Muscle layer of duodenum (tissue), 2 donors: ENCODE results near the gene TMA7.

Experiments
- H3K27ac ChIP-seq: one replicate; pipeline ENCODE4 v1.7.0; 2013; ENCODE audit warnings: mild to moderate bottlenecking, low read length
- H3K27me3 ChIP-seq: one replicate; pipeline ENCODE4 v1.7.0; 2013; ENCODE audit warnings: low read depth, mild to moderate bottlenecking, control low read depth, low read length
- H3K36me3 ChIP-seq, 2 donors: one replicate each; pipeline ENCODE4 v1.7.0; 2013; ENCODE audit warnings: low read length in 2 of 2, control low read depth in 1 of 2, mild to moderate bottlenecking in 1 of 2; ENCODE audit not compliant: insufficient read depth in 2 of 2, control insufficient read depth in 1 of 2
- H3K4me1 ChIP-seq, 2 donors: one replicate each; pipeline ENCODE4 v1.7.0; 2013; ENCODE audit warnings: low read length in 2 of 2, mild to moderate bottlenecking in 2 of 2, control low read depth in 1 of 2, moderate library complexity in 1 of 2; ENCODE audit not compliant: insufficient read depth in 2 of 2, control insufficient read depth in 1 of 2
- H3K4me3 ChIP-seq, 2 donors: one replicate each; pipeline ENCODE4 v1.7.0; 2013; ENCODE audit warnings: low read length in 2 of 2, low read depth in 1 of 2, mild to moderate bottlenecking in 1 of 2
- H3K9me3 ChIP-seq, 2 donors: one replicate each; pipeline ENCODE4 v1.7.0; 2013; ENCODE audit warnings: low read length in 2 of 2, control low read depth in 1 of 2, mild to moderate bottlenecking in 1 of 2; ENCODE audit not compliant: control insufficient read depth in 1 of 2
- donor health status: healthy.

The TMA7 gene

DNA sequence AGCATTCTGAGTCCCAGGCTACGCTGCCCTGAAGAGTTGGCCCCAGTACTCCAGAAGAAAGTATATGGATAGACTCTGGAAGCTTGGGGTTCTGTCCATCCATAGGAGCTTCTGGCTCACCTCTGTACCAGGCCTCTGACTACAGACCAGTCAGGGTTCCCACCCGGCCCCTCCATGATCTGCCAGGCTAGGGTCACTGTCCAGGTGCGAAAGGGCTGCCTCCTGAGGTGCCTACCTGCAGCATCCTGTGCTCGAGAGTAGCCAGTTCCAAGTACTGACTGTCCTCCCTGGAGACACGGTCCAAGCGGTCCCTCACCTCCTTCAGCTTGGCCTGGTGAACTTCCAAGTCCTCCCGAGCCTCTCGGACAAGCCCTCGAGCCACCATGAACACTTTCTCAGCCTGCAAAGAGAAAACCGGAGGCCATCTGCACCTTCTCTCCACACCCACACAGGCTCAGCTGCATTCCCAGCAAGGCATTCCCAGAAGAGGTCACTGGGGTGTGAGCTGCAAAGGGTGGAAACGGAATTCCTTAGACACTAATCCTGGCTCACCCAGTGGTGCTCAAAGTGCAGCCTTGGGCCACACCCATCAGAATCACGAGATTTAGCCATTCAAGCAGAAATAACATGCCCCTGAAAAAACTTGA is 6.5 kb upstream of the TMA7 start:
- H3K27ac ChIP-seq: peak overlapping the region; percentile 50
- peaks cover 9 to 13% of the 10 kb centered on the region in 2 donors for H3K36me3 ChIP-seq
- no peaks in the 10 kb centered on the region for H3K9me3 ChIP-seq
- peaks cover 14 to 25% of the 10 kb centered on the region in 2 donors for H3K4me1 ChIP-seq
- H3K4me3 ChIP-seq: peak overlapping the region in 1 of 2 donors; percentile 6
- no peaks in the 10 kb centered on the region for H3K27me3 ChIP-seq

GRCh38 chr3:48434591-48435222 is 5.3 kb upstream of the TMA7 start:
- Histone ChIP-seq H3K9me3 (no peaks in the 10 kb centered on the region), H3K27ac (peak overlapping the region; percentile 64), H3K4me1 (peaks cover 14 to 35% of the 10 kb centered on the region in 2 donors), H3K27me3 (no peaks in the 10 kb centered on the region), H3K36me3 (peaks cover 9 to 13% of the 10 kb centered on the region in 2 donors), H3K4me3 (no peak overlapping the region)

GRCh38 chr3:48435223-48435595 is 4.8 kb upstream of the TMA7 start:
- peaks cover 9 to 13% of the 10 kb centered on the region in 2 donors for H3K36me3 ChIP-seq
- H3K27me3 ChIP-seq: no peaks in the 10 kb centered on the region
- no peaks in the 10 kb centered on the region for H3K9me3 ChIP-seq
- peak overlapping the region; percentile 64 for H3K27ac ChIP-seq
- H3K4me1 ChIP-seq: peaks cover 11 to 32% of the 10 kb centered on the region in 2 donors
- no peak overlapping the region for H3K4me3 ChIP-seq

DNA sequence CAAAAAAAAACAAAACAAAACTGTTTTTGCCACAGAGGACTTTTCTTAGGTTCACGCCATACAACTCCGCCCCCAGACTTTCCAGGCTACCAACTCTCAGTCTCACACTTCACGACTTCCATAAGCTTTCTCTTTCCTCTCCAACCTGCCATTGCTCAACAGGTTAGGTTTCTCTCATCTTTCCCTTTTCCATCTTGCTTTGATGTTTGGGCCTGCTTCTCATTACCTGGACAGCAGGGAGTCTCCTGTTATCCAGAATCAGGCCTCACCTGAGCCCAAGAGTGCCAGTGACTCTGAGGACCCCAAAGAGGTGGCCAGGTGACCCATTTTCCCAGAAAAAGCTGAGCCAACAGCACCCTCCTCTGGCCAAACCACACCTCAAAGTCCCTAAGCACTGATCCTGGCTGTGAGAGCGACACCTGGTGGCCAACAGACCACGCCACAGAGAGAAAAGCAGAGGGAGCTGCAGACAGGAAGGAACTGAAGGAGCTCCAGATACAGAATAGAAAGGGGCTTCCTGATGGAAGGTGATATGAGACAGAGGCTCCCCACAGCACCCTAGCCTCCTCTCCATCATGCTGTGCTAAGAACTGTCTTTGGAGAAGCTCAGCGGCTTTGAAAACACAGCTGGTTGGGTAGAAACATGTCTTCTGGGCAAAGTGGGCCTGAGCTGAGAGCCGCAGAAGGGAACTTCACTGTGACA is 4.1 kb upstream of the TMA7 start:
- Histone ChIP-seq H3K27me3 (no peaks in the 10 kb centered on the region), H3K36me3 (peaks cover 9 to 13% of the 10 kb centered on the region in 2 donors), H3K27ac (peak overlapping the region; percentile 64), H3K4me3 (no peak overlapping the region), H3K9me3 (no peaks in the 10 kb centered on the region), H3K4me1 (peaks cover 7 to 30% of the 10 kb centered on the region in 2 donors)

- peaks cover 9 to 13% of the 10 kb centered on the region in 2 donors for H3K36me3 ChIP-seq
- no peak overlapping the region for H3K4me3 ChIP-seq
- H3K27ac ChIP-seq: peak overlapping the region; percentile 5
- peaks cover 7 to 35% of the 10 kb centered on the region in 2 donors for H3K4me1 ChIP-seq
- no peaks in the 10 kb centered on the region for H3K9me3 ChIP-seq
- H3K27me3 ChIP-seq: no peaks in the 10 kb centered on the region
Measured at GRCh38 chr3:48436477-48436787, 3.6 kb upstream of the TMA7 start.

DNA sequence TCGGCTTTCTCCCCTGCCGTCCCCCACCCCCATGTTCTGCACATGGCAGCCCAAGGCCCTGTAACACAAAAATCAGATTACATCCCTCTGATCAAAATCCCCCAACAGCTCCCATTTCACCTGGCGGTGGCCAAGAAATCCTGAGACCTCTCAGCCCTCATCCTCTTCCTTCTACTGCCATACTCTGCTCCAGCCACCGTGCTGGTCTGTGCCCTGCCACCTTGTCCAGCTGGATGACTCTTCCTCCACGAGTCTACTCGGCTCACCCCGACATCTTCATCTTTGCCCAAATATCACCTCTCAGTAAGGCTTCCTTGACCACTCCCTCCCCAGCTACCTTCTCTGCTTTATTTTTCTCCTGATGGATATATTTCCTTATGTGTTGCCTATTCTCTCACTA is 3.2 kb upstream of the TMA7 start:
- Histone ChIP-seq H3K36me3 (peaks cover 9 to 13% of the 10 kb centered on the region in 2 donors), H3K4me1 (peaks cover 7 to 39% of the 10 kb centered on the region in 2 donors), H3K9me3 (no peaks in the 10 kb centered on the region), H3K4me3 (no peak overlapping the region), H3K27ac (no peak overlapping the region), H3K27me3 (no peaks in the 10 kb centered on the region)

DNA sequence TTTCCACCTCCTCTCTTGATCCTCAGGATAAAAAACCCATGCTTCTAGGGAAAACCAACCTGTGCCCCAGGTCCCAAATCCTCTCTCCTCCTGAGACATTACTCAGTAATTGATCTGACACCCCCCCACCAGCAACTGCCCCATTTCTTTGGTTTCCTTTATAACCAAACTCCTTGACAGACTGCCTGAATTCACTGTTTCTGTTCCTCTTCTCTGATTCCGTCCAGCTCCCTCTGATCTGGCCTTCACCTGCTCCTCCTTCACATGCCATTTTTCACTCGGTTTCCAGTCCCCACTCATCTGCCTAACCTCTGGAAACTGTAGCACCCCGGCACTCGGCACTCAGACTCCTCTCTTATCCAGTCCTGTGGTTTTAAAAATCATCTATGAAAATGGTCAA is 2.2 kb upstream of the TMA7 start:
- Histone ChIP-seq H3K27ac (no peak overlapping the region), H3K4me3 (no peak overlapping the region), H3K4me1 (peaks cover 4 to 41% of the 10 kb centered on the region in 2 donors), H3K36me3 (peaks cover 5 to 8% of the 10 kb centered on the region in 2 donors), H3K27me3 (no peaks in the 10 kb centered on the region), H3K9me3 (no peaks in the 10 kb centered on the region)

DNA sequence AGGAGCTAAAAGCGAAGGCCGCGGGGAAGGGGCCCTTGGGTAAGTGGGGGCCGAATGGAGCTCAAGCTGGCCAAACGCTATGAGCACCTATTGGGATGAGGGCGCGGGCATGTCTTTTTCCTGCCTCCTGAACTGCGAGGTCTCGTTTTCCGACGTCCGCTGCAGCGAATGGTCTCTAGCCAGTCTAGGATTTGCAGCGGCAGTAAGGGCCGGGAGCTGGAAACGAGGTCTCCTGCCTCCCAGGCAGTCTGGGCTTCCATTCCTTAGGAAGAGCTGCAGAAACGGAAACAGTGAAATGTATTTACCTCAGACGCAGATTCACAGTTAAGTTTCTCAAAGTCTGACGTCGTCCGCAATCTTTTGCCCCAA is 517 bp downstream of the TMA7 start:
- peaks cover 0 to 22% of the 10 kb centered on the region in 2 donors for H3K36me3 ChIP-seq
- peak overlapping the region; percentile 84 to 88 for H3K4me3 ChIP-seq
- peak overlapping the region; percentile 90 for H3K27ac ChIP-seq
- H3K27me3 ChIP-seq: no peaks in the 10 kb centered on the region
- no peaks in the 10 kb centered on the region for H3K9me3 ChIP-seq
- H3K4me1 ChIP-seq: peaks cover under 1 to 32% of the 10 kb centered on the region in 2 donors

- Histone ChIP-seq H3K4me3 (peak overlapping the region in 1 of 2 donors; percentile 84), H3K36me3 (peaks cover 0 to 22% of the 10 kb centered on the region in 2 donors), H3K27ac (no peak overlapping the region), H3K27me3 (no peaks in the 10 kb centered on the region), H3K9me3 (no peaks in the 10 kb centered on the region), H3K4me1 (peaks cover 6 to 35% of the 10 kb centered on the region in 2 donors)
Measured at GRCh38 chr3:48441940-48442339, 1.9 kb downstream of the TMA7 start.

GRCh38 chr3:48445277-48445882 is 5.3 kb downstream of the TMA7 start:
- H3K27ac ChIP-seq: peak overlapping the region; percentile 83
- H3K9me3 ChIP-seq: no peaks in the 10 kb centered on the region
- peaks cover 0 to 22% of the 10 kb centered on the region in 2 donors for H3K36me3 ChIP-seq
- peaks cover 15 to 34% of the 10 kb centered on the region in 2 donors for H3K4me1 ChIP-seq
- peak overlapping the region in 1 of 2 donors; percentile 95 for H3K4me3 ChIP-seq
- no peaks in the 10 kb centered on the region for H3K27me3 ChIP-seq

DNA sequence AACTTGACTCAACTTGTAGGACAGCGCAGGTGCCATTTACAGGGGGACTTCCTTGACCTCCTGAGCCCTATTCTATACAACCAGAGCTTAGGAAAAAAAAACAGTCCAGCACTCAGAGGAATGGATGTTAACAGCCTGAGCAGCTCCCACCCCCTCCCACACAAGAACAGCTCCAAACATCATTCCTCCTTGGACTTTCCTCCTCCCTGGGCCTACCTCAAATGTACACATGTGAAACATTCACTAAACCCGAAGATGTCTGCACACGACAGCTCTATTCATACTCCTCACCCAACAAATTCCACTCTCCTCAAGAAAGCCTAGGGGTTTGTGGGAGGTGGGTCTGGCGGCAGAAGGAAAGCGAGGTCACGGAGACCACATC is 6.0 kb downstream of the TMA7 start:
- Histone ChIP-seq H3K9me3 (no peaks in the 10 kb centered on the region), H3K27me3 (no peaks in the 10 kb centered on the region), H3K27ac (peak overlapping the region; percentile 83), H3K4me1 (peaks cover 15 to 32% of the 10 kb centered on the region in 2 donors), H3K36me3 (peaks cover 0 to 22% of the 10 kb centered on the region in 2 donors), H3K4me3 (peak overlapping the region; percentile 86 to 95)
